ENCODE measurements around the gene ERCC2. TPM values are rescaled to one million over a fixed set of nuclear protein-coding genes. Genes with fewer than 3 reads are reported as not detected.

Gene ERCC2
- total RNA-seq, 2 donors from 2014 or later: 13.6 to 14.1 TPM

GRCh38 chr19:45403781-45404556 is 33.6 kb upstream of the ERCC2 start:
- no peak for DNase-seq (ENCODE audit: low spot score)
- intact Hi-C loops (cut with DNase I): loop anchor here in 1 of 2 donors (5.0 kb wide), 1 partner anchor 372 kb away; no protein-coding TSS in a partner anchor

GRCh38 chr19:45403272-45403671 is 32.9 kb upstream of the ERCC2 start:
- DNase-seq (ENCODE audit: low spot score): no peak
- intact Hi-C loops (cut with DNase I): loop anchor here in 1 of 2 donors (5.0 kb wide), 1 partner anchor 371 kb away; no protein-coding TSS in a partner anchor

- intact Hi-C loops (cut with DNase I): loop anchor here in 1 of 2 donors (5.0 kb wide), 1 partner anchor 370 kb away; no protein-coding TSS in a partner anchor
- no peak for DNase-seq (ENCODE audit: low spot score)
Observed at GRCh38 chr19:45402298-45403061, 32.1 kb upstream of the ERCC2 start.

- DNase-seq (ENCODE audit: low spot score): no peak
- intact Hi-C loops (cut with DNase I): loop anchor here in 1 of 2 donors (5.0 kb wide), 1 partner anchor 370 kb away; no protein-coding TSS in a partner anchor
Observed at GRCh38 chr19:45401815-45402214, 31.4 kb upstream of the ERCC2 start.

- intact Hi-C loops (cut with DNase I): loop anchor here in 1 of 2 donors (5.0 kb wide), 1 partner anchor 368 kb away; no protein-coding TSS in a partner anchor
Observed at GRCh38 chr19:45400192-45400591, 29.8 kb upstream of the ERCC2 start.

GRCh38 chr19:45395821-45396617 is 25.6 kb upstream of the ERCC2 start:
- no peak for DNase-seq (ENCODE audit: low spot score)
- intact Hi-C loops (cut with DNase I): no loop called here

More at GRCh38 chr19:45400192-45400591, 29.8 kb upstream of the ERCC2 start:
- no peak for DNase-seq (ENCODE audit: low spot score)

- no peak for DNase-seq (ENCODE audit: low spot score)
- intact Hi-C loops (cut with DNase I): no loop called here
Observed at GRCh38 chr19:45391871-45392665, 21.7 kb upstream of the ERCC2 start.

- DNase-seq (ENCODE audit: low spot score): no peak
- intact Hi-C loops (cut with DNase I): no loop called here
Observed at GRCh38 chr19:45391346-45391745, 21.0 kb upstream of the ERCC2 start.

GRCh38 chr19:45385392-45386221 is 15.2 kb upstream of the ERCC2 start:
- DNase-seq (ENCODE audit: low spot score): no peak
- intact Hi-C loops (cut with DNase I): no loop called here

GRCh38 chr19:45382426-45382825 is 12.1 kb upstream of the ERCC2 start:
- no peak for DNase-seq (ENCODE audit: low spot score)
- intact Hi-C loops (cut with DNase I): no loop called here

- no peak for DNase-seq (ENCODE audit: low spot score)
- intact Hi-C loops (cut with DNase I): no loop called here
Observed at GRCh38 chr19:45380107-45380506, 9.7 kb upstream of the ERCC2 start.

- DNase-seq (ENCODE audit: low spot score): no peak
- intact Hi-C loops (cut with DNase I): no loop called here
Observed at GRCh38 chr19:45376045-45376724, 5.8 kb upstream of the ERCC2 start.

GRCh38 chr19:45368737-45369340 is 1.5 kb downstream of the ERCC2 start:
- intact Hi-C loops (cut with DNase I): no loop called here
- DNase-seq (ENCODE audit: low spot score): no peak

- intact Hi-C loops (cut with DNase I): no loop called here
- DNase-seq (ENCODE audit: low spot score): no peak
Observed at GRCh38 chr19:45368127-45368526, 2.2 kb downstream of the ERCC2 start.

GRCh38 chr19:45364696-45365095 is 5.7 kb downstream of the ERCC2 start:
- intact Hi-C loops (cut with DNase I): loop anchor here in 1 of 2 donors (1.0 kb wide), 1 partner anchor 23 kb away; no protein-coding TSS in a partner anchor
- DNase-seq (ENCODE audit: low spot score): no peak

GRCh38 chr19:45363861-45364459 is 6.4 kb downstream of the ERCC2 start:
- no peak for DNase-seq (ENCODE audit: low spot score)
- intact Hi-C loops (cut with DNase I): no loop called here

All from posterior vena cava (tissue), 2 donors.